DMS53 treated with DMSO at 0.1 percent for 48 hours (cell line): ENCODE data around the gene CRACR2A.

Experiments
- DNase-seq: peaks from one replicate; lab custom pipeline; 2025; ENCODE audit not compliant: unreplicated experiment; lab: John Stamatoyannopoulos, UW

The CRACR2A gene

DNA sequence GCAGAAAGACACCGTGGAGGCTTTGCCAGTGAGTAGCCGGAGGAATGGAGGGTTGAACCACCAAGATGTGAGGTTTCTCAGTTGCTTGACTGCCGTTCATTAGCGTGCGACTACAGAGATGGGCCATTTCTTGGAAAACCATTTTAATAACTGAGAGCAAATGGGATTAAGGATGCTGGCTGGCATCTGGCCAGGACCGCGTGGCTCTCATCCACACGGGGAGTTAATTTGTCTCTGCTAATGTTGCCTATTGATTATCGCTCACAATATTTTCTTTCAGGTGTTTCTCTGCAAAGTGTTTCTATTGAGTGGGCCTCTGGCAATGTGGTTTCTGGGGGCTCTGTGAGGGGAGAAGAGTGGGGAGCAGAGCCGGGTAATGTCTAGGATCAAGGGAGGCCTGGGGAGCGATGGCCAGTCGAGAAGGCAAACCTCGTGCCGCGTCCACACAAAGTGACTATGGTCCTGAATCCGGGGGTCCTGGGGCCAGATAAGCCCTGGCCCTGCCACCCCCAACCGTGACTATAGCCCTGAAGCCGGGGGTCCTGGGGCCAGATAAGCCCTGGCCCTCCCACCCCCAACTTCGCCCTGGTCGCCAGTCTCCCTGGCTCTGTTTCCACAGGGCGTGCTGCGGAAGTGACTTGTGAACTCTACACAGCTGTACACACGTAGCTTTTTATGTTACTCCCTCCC lies 151.3 kb downstream of the CRACR2A start:
- DNase-seq, result no peak

DNA sequence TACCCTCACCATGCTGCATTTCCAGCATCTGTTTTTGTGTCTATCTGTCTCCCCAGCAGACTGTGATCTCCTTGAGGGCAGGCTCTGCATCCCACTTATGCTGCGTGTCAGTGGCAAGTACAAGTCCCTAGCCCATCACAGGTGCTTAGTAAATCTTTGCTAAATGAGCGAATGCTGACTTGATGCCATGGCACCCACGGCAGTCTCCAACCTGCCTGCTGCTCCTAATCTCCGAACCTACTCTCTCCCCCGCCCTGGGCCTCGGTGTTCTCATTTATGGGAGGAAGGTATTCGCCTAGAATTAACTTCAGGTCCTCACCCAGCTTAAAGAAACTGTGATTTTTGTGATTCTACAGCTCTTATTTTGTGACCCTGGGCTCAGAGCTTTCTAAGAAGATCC lies 152.0 kb downstream of the CRACR2A start:
- DNase-seq, result no peak

DNA sequence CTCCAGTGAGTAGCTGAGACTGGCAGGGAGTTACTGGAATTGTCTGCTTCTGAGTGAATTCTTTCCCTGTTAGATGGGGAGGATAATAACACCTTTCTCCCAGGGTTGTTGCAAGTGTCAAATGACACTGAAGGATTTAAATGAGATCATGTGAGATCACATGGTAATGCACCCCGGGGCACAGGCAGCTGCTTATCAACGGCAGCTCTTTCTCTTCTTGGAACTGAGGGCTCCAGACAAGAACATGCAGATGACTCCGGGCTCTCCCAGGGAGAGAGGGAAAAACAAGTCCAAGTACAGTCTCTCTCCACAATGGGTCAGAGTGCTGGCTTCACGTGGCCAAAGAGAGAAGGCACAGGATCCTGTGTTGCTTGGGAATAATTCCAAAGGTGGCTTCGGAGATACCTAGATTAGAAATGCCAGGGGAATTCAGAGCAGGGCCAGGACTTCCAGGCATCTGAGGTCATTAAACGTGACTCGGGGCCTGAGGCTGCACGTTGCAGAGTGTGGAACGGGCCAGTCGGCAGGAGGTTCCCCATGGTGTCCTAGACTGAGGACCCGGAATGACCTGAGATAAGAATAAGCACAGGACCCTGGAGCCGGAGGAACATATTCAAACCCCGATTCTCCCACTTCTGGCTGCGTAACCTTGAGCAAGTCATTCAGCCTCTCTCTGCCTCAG lies 152.7 kb downstream of the CRACR2A start:
- DNase-seq, result no peak

DNA sequence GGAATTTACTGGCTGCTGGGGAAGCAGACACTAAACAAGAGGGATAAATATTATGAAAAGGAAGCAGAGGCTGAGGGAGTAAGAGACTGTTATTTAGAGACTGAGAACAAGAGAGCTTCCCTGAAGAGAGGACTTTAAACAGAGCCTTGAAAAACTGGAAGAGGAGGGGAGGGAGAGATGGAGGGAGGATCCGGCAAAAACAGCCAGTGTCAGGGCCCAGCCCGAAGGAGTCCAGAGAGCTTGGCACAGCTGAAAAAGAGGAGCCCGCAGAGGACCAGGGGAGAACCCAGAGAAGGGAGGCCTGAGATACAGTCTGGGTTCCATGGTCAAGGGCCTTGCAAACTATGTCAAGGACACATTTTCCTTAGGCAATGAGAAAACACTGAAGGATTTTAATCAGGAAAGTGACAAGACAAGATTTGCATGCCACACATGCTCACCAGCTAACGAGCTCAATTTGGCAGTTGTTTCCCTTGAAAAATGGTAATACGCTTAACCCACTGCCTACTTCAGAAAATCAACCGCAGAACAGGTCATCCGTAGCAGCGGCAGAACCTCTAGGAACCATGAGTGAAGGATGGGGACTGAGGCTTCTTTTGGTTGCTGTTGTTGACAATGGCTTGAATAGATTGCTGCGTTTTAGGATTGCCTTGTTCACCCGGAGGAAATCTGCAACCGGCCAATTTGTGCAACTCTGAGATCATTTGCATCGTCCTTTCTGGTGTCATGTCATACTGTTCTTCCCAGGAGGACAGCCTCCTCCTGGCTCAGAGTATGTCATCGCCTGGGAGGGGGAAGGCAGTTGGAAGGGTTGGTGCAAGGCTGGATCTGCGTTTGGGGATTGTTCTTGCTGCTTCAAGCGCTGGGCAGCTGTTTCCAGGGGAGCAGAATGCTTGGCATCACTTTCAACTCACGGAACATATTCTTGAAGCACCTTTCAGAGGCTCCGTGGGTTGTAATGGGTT lies 153.7 kb downstream of the CRACR2A start:
- DNase-seq, result no peak

DNA sequence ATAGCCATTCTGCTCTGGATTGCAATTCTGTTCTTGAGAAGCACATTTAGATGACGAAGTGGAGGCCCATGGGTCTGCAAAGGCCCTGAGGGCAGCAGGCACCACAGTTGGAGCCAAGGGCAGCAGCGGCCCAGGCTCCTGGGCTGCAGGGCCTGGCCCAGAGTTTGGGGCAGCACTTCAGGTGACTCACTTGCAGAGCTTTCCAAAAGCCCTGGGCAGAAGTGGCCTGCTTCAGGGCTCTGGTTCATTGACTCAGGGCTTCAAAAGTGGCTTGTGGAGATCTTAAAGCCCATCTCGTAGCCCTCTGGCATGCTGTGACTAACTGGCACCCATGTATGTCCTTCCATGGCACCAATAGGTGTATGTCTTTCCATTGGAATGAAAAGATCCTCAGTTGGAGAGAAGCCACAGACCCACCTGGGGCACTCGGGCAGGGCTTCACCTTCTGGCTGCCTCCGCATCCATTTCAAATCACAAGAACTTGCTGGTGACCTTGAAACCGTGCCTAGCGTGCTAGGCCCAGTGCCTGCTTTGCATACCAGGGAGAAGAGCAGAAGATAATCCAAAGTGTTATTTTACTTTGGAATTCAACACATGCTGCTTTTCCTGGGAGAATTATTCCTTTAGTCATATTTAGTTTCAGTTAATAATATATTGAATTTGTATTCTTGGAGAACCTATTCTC lies 155.2 kb downstream of the CRACR2A start:
- DNase-seq, result no peak

DNA sequence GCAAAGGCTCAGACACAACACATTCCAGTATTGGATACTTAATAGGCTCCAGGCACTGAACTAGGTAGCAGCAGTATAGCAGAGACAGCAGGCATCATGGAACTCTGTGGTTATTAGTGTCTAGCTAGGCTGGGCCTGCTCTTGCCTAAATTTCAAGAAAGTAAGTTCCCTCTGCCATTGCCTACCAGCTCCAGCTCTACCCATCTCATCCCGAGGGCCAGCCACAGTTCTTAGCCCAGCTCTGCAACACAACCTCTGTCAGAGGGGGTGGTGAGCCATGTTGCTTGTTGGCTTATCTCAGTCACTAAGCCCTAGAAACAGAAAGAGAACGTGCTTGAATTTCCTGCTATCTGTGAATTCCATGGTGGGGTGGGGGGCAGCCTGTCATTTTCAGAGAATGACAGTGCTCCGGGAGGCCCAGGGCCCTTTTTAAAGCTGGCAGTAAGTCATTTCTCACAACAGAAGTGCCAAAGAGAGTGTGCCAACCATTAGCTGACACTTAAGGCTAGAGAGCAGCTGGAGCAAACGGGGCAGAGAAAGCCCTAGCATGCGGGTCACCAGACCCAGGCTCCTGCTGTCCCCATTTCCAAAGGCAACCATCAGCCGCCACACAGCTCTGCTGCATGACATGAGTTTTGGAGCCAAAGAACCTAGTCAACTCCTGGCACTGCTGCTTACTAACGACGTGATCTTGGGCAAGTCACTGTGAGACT lies 156.1 kb downstream of the CRACR2A start:
- no peak for DNase-seq

DNA sequence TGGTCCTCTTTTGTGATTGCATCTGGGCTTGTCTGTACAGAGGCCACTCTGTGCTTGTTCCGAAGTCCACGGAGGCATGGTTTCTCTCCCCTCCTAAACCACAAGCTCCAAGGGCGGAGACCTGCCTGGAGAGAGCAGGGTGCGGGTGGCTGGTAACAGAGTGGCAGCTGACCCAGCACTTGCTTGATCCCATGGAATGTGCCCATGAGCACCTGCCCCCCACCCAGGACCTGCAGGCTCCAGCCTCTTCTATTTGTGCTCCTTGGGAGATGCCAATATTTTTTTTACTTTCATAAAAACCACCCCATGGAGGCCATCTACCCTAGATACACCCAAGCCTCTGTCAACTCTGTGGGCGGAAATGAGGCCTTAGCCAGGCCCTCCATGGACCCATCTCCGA lies 157.2 kb downstream of the CRACR2A start:
- no peak for DNase-seq

DNA sequence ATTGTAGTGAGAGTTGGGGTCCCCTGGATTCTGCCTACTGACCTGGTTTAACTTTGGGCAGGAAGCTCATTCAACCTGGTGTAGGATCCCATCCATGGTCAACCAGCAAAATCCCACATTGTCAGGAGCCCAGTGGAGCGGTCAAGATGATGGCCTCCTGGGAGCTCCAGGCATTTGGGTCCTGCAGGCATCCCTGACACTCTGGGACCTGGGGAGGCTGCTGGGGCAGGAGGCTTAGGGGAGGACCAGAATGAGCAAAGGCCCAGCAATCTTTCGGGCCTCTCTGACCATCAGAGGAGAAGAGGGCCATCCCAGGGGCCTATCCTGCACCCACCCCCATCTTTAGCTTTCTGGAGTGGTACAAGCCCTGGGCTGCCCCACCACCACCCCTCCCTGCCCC lies 157.9 kb downstream of the CRACR2A start:
- no peak for DNase-seq

DNA sequence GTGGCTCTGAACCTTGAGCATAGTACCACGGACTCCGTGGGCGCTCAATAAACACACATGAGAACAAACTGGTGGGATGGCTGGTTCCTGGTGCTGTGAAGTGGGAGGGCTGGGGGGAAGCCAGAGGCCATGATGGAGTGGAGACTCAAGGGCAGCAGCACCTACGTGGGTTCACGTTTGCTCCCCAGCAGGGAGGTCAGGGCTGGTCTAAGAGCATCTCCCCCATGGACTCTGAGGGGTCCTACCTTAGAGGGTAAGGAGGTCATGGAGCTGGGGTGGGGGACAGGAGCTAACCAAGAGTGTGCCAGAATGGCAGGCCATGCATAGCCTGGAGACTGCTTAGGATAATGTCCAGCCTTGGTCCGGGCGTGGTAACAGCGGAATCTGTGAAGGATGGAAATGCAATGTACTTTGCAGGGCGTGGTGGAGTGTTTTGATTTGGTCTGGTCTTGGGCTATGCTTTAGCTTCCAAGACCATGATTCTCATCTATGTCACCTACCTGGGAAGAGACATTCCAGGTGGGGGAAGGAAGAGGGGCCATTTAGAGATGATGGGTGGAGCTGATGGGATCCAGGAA lies 158.9 kb downstream of the CRACR2A start:
- DNase-seq, result no peak

DNA sequence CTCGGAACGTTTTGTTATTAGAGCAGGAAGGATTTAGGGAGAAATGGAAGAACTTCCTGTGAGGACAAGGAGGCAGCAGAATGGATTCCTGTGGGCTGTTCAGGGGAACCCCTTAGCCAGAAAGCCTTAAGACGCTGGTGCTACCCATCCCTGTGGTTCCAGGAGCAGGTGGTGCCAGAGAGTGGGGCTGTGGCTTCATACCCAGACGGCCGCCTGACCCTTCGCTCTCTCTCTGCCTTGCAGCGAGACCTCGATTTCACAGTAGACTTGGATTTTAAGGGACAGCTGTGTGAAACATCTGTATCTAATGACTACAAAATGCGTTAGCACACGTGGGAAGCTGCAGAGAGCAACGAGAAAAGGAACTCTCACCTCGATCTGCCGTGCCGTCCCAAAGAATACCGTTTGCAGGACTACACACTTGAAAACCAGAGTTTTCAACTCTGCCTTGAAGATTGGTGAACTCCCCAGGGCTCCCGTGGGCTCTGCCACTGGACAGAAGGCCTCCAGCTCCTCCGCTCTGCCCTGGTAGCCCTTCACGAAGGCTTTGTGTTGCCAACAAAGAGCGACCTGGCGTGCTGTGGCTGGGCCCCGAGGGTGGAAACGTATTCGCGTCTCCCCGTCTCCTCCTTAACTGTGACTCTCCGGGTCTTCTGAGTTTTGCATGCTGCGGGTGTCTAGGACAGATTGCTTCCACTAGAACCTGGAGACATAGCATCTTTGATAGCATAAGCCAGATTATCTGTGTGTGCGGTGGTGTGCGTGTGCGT lies 159.9 kb downstream of the CRACR2A start:
- no peak for DNase-seq

DNA sequence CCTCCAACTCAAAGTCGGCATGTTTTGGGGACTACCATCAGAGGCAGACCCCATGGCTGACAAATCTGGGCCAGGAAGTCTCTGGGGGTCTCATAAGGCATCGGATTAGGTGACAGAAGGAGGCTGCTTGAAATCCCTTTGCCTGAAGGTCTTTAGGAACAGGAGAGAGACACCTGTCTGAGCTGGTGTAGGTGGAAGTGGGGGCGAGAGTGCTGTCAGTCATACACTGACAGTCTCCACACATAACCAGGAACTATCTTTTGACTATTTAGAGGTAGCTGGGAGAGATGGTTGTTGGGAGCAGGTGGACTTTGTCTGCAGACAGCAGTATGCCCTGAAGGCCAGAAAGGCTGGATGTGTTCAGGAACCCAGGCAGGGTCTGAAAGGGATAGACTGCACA lies 163.2 kb downstream of the CRACR2A start:
- DNase-seq, result no peak

DNA sequence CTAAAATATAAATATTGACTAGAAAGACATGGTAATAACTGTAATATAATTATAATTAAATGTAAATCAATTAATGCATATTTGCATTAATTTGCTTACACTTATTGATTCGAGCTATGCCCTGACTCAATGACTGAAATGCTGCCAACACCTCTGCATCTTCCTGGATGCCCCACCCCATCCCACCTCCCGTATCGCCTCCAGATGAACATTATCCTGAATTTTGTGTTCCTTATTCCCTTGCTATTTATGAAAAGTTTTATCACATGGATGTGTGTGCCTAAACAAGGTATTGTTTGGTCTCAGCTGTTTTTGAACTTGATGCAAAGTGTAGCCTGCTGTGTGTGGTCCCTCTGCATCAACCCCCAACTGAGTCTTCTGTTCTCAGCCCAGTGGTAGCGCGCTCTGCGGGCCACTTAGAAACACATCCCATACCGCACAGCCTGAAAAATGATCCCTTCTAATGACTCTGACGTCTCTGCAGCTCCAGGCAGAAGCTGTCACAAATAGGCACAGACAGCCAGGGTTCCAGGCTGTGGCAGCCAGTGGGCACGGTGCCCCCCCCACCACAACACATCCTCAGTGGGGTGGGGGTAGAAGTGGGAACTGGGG lies 165.4 kb downstream of the CRACR2A start:
- no peak for DNase-seq

DNA sequence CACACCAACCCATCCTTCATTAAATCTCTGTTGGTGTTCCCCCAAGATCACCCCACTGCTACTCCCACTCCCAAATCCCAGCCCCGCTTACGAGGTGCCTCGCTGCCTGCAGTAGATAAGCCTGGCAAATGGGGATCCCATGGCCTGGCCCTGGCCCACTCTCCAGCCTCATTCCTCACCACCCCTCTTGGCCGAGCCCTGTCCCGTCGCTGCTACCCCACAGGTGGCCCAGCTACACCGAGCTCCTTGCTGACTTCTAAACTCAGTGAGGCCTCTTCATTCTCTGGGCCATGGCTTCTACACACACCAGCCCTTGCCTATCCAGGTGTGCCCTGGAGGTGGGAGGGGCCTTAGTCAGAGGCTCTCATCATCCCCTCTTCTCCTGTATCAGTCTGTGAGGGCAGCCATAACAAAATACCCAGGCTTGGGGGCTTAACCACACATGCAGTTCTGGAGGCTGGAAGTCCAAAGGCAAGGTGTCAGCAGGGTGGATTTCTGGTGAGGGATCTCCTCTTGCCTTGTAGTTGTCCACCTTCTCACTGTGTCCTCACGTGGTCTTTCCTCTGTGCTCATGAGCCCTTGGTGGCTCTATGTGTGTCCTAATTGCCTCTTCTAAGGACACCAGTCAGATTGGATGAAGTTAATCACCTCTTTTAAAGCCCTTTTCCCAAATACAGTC lies 169.1 kb downstream of the CRACR2A start:
- DNase-seq, result no peak

DNA sequence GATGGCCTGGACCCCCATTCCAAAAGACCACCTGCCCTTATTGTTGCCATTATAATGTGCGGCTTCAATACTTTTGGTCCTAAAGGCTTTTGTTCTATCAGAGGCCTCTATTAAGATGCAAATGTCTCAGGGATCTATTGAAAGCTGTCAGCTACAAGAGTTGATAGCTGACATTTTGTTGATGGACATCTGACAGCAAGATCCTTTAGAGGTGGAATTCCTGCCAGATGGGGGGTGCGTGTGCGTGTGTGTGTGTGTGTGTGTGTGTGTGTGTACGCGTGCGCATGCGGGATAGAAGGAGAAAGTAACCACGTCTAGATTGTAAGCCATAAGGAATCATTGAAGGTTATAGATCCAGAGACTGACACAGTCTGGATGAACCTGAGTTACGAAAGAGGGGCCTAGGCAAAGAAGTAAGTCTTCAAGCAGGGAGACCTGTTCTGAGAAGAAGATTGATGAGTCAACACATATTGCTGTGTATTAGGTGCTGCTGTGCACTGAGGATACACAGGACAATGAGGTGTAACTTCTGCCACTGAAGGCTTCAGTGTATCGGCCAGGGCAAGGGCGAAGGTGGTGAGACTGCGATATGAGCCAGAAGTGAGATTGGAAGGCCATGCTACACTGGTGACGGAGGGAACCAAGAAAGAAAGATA lies 172.7 kb downstream of the CRACR2A start:
- no peak for DNase-seq

DNA sequence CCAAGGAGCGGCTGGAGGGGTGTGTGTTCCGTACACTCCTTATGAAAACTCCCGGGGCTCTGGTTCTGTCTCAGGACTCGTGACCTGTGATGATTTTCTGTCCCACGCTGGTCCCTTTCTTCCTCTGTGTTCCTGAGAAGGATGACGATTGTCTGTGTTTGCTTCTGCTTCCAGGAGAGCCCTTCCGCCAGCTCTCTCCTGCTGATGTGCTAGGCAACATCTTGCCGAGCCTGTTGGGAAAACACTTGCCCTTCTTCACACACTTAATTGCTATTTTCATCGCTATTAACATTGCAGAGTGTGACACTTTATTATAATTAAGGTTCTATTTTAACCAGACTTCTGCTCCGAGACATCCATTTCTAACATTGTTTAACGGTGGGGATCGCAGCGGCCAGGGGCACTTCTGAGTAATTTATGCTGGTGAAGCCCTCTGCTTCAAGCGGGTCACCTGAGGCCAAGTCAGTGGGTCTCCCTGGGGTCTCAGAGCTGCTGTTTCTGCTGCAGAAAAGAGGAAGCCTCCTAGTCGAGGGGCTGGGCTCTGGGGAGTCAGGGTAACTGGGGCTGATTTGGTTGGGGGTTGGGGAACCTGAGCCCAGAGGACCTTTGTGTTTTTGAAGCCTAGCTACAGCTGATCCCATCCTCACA lies 173.3 kb downstream of the CRACR2A start:
- no peak for DNase-seq

DNA sequence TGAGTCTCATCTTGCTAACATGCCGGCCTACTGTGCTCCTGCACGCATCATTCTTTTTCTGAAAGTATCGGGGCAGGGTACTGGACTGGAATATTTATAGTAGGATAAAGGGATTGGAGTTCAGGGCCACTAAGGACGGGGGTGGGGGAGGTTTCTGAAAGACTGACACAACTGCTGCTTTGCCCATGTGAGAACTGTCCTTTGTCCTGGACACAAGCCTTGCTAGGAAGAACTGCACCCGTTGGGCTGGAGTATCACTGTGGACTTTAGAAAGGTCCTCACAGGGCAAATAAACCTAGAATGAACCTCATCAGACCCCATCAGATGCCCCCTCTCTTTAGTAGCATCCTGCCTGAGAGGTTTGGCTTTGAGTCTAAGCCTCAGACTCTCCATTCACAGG lies 174.4 kb downstream of the CRACR2A start:
- DNase-seq, result no peak

DNA sequence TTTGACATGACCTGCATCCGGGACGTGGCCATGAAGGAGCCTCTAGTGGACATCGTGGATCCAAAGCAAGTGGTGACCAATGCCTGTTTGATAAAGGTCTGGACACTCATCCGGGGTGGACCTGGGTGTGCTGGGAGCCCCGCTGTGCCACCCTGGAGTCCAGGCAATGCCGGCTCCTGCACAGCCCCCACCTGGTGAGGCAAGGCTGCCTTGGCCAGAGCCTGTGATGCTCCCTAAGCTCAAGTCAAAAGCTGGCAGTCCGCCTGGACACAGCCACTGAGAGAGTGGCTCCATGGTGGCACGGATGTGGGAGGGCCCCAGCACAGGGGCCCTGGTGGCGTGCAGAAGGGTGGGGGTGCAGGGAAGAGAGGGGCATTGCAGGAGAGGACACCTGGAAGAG lies 176.0 kb downstream of the CRACR2A start:
- no peak for DNase-seq
